Vagina (tissue), 2 donors: ENCODE data around the gene CLCA2.

Experiments
- CTCF ChIP-seq, 3 experiments: fragments of 450-650 bp in 2 of 3; fragments of 200-600 bp in 1 of 3; sonication (generic) in 1 of 3; IDR thresholded peaks; one replicate each; pipeline ENCODE4 v1.5.1; 2017 to 2019; ENCODE audit warnings: antibody characterized with exemption in 3 of 3, mild to moderate bottlenecking in 2 of 3, moderate library complexity in 2 of 3
- POLR2A ChIP-seq, 2 donors: fragments of 450-650 bp; IDR thresholded peaks; one replicate each; pipeline ENCODE4 v1.6.1; 2017; ENCODE audit warnings: antibody characterized with exemption in 2 of 2, mild to moderate bottlenecking in 2 of 2, moderate library complexity in 2 of 2
- POLR2AphosphoS5 ChIP-seq, 2 donors: sonication (generic); formaldehyde crosslinking; IDR thresholded peaks; one replicate each; pipeline ENCODE4 v1.9.0; 2017; ENCODE audit warnings: antibody characterized with exemption in 2 of 2, mild to moderate bottlenecking in 2 of 2, low read depth in 1 of 2; ENCODE audit not compliant: insufficient read depth in 1 of 2

- TF ChIP-seq CTCF (IDR thresholded peaks at IDR 0.05) (no peak), POLR2A (IDR thresholded peaks at IDR 0.05) (no peak), POLR2AphosphoS5 (IDR thresholded peaks at IDR 0.05; ENCODE audit: insufficient read depth in 1 of 2, low read depth in 1 of 2) (no peak)
Observed at GRCh38 chr1:86377341-86377740, 46.6 kb upstream of the CLCA2 start.
